ENCODE results near the gene GPR37L1.
"Not testable (repeated sequence)": the region's sequence is repeated elsewhere in the genome, so short reads cannot be mapped to it uniquely, and the experiment has no call there.

Gene GPR37L1

DNA sequence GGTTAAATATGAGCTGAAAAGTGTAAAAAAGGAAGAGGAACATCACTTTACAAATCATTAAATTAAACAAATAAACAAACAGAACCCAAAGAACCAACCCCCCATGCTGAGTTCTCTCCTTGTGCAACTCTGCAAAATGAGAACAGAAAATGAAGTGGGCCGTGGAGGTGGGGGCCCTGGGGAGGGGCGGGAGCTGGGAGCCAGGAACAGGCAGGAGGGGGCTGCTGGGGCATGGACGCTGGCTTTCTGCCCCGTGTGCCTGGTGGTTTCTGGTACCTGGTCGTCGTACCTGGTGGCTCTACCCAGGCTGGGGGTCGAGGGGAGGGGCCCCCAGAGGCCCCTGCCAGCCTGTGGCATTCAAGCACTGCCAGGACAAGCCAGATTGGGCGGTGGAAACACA lies 10.8 kb downstream of the GPR37L1 start:
- DNase-seq (ENCODE audit: low spot score) = no peak

DNA sequence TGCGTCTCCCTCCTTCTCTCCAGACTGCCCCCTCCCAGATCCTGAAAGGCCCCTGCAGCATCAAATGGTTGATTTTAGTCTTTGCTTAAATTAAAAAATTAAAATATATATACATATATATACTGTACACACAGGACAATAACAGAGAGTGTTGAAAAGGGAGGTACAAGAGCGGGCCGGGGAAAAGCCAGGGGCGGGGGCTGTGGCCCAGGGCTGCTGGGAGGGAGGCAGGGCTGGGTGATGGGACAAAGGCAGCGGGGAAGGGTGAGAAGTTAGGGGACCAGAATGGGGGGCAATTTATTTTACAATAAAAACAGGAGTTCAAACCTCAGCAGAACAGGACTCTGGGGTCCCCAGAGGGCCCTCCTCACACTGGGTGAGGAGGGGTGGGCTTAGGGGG lies 11.3 kb downstream of the GPR37L1 start:
- no peak for DNase-seq (ENCODE audit: low spot score)

DNA sequence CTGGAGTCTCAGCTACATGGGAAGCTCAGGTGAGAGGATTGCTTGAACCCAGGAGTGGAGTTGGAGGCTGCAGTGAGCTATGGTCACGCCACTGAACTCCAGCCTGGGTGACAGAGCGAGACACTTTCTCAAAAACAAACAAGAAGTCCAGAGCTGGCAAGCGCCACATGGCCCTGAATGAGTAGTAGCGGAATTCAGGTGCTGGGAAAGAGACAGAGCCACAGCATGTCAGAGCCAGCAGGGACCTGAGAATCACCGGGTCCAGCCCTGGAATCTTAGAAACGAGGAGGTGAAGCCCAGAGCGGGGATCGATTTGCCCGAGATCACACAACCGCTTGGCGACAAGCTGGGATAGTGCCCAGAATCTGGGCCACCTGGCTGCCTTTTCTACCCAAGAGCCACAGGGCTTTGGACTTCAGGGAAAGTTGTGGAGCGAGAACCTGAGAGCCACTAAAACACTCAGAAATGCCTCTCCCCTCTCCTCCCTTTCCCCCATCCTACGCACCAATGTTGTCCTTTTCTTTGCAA lies 12.0 kb downstream of the GPR37L1 start:
- no peak for DNase-seq (ENCODE audit: low spot score)

GRCh38 chr1:202135221-202135721 lies 12.6 kb downstream of the GPR37L1 start:
- DNase-seq (ENCODE audit: low spot score) = peak; percentile 68

- DNase-seq (ENCODE audit: low spot score) = no peak
These were observed 18.1 kb downstream of the GPR37L1 start for GRCh38 chr1:202140833-202141232.

GRCh38 chr1:202141468-202141867 lies 18.8 kb downstream of the GPR37L1 start:
- DNase-seq (ENCODE audit: low spot score) = not testable (repeated sequence)

DNA sequence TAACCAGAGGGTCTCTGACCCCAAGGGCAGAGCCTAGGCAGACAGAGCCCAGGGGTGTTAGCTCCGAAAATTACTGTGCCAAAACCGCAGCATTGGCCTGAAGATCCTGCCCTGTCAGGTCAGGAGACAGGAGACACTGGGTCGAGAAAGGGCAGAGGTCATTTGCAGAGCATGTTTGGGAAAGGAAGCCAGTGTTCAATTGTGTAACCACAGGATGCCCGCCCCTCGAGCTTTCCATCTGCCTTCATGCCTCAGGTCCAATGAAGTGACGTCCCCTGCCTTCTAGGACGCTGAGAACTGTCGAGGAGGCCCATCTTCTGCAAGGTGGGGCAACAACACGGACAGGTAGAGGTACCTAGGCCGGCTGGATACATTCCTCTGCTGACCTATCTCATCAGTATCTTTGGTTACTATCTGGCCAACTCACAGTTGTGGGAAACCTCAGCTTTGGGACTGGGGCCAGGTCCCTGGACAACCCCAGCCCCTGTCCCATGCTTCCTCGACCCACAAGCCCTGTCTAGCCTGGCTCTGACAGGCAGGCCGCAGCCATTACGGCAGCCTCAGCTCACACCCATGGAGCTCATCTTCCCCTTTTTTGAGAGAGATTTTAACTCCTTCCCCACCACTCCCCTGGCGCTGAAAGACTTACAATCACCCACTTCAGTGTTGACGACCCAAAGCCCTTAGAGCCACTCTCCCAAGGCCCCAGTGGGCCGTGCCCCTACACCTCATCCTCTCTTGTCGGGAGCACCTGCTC lies 20.5 kb downstream of the GPR37L1 start:
- no peak for DNase-seq (ENCODE audit: low spot score)

- DNase-seq (ENCODE audit: low spot score) = no peak
These were observed 21.2 kb downstream of the GPR37L1 start for GRCh38 chr1:202143768-202144401.

DNA sequence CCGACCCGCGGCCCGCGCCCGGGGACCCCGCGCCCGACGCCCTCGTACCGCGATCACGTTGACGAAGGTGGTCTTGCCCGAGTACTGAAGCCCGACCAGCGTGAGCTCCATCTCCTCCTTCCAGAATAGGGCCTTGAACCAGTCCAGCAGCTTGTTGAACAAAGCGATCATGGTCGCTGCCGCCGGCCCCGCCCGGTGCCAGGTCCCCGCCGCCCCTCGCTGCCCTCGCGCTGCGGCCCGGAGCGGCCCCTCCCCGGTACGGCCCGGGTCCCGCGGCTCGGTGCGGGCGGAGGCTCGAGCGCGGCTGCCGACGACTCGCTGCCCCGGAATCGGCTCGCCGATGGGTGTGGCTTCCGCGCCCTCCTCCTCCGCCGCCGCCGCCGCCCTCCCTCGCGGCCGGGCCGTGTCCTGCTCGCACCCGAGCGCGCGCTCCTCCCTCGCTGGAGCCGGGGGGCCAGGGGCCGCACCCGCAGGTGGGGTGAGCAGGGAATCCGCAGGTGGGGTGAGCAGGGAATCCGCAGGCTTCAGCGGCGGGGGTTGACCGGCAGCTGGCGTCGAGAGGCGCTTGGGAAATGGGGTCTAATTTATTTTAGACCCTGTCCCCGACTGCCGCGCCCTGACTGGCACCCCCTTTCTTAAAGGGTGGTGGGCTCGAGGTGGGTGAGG lies 21.8 kb downstream of the GPR37L1 start, which contains the start of gene ARL8A:
Gene ARL8A, minus strand, starts transcription at position 336 of the 666 bp plus-strand sequence. Its CDS starts 165 bp downstream, at position 171.
- peak; percentile 63 for DNase-seq (ENCODE audit: low spot score)

DNA sequence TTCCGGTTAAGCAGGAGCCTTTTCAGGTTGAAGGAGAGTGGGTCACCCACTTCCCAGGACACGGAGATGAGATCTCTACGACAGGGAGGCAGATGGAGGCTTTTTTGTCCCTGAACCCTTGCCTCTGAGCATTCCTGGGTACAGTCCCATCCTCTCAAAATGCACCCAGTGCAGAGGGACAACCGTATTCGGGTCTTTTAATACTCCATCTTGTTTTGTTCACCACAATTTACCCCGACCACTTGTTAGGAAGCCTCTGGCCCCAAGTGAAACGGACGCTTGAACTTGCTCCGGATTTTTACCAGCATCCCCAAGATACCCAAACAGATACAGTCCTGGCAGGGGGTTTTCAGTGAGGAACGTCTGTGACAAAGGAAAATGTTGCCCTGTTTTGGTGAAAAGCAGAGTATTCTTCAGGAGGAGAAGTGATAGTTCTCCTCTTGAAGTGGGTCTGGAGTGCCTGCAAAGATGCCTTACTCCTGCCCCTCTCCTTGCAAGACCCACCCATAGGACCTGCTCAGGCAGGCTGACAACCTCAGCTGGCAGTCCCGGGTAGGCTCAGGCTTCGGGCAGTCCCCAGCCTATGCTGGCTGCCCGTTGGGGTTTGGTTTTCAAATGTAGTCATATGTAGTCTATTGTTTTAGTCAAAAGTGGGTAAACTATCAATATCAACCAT lies 22.5 kb downstream of the GPR37L1 start:
- DNase-seq (ENCODE audit: low spot score) = no peak

GRCh38 chr1:202145744-202146140 lies 23.0 kb downstream of the GPR37L1 start:
- not testable (repeated sequence) for DNase-seq (ENCODE audit: low spot score)

GRCh38 chr1:202146279-202146678 lies 23.6 kb downstream of the GPR37L1 start:
- no peak for DNase-seq (ENCODE audit: low spot score)

DNA sequence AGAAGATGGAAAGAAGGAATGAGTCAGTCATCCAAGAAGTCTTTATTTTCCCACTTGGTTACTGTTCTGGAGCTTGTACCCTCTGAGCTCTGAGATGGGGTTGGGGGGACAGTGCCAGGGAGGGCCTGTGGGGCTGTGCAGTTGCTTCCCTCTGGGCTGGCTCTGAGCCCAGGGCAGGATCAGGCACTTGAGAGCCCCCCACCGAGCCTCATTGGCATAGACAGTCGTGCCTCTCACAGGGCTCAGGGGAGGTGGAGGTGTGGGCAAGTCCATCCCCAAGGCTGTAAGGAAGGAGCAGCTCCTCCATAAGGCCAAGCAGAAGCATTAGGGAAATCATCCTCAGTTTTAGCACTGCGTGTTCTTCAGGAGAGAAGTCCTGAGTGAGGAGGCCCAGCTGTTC lies 24.3 kb downstream of the GPR37L1 start:
- no peak for DNase-seq (ENCODE audit: low spot score)

- no peak for DNase-seq (ENCODE audit: low spot score)
These were observed 25.7 kb downstream of the GPR37L1 start for GRCh38 chr1:202148391-202148790.

DNA sequence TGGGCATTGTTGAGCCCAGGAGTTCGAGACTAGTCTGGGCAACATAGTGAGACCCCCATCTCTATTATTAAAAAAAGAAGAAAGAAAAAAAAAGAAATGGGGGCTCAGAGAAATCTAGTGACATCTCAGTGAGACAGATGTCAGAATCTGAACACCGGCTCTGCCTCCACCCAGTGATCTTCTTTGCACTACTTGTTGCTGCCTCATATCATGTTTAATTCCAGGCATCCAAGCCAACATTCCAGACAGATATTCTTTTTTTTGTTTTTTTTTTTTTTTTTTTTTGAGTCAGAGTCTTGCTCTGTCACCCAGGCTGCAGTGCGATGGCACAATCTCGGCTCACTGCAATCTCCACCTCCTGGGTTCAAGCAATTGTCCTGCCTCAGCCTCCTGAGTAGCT lies 26.8 kb downstream of the GPR37L1 start:
- DNase-seq (ENCODE audit: low spot score) = no peak

DNA sequence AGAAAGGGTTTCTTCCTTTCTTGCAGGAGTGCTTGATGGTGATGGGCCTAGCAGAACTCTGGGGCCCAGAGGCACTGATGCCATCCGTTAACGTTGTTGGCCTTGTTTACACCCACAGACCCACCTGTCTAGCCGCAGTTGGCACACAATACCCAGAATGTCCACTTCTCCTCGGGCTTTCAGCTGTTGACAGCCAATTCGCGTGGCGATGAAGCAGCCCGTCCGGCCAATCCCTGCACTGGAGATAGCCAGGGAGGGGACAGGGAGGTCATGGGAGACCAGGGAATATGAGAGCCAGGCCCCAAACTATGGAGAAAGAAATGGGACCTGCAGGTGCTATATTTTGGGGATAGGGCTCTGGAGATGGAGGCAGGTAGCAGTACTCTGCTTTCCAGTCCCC lies 27.5 kb downstream of the GPR37L1 start:
- no peak for DNase-seq (ENCODE audit: low spot score)

GRCh38 chr1:202150602-202151001 lies 27.9 kb downstream of the GPR37L1 start:
- DNase-seq (ENCODE audit: low spot score) = no peak

GRCh38 chr1:202151045-202151444 lies 28.3 kb downstream of the GPR37L1 start:
- no peak for DNase-seq (ENCODE audit: low spot score)

DNA sequence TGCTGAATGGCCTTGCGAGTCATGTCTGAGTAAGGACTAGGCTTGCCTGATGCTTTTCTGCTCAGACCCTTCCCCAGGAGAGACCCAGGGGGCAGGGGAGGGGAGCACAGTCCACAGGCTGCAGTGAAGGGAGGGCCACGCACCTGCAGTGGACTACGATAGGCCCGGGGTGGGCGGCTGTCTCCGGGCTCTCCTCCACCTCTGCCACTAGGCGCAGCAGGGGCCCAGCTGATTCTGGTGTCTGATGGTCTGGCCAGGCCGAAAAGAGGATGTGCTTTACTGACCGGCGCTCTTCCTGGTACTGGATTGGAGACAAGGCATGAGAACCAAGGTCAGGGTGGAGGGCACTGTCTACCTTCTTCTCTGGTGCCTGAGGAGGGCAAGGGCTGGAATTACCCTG lies 29.7 kb downstream of the GPR37L1 start:
- no peak for DNase-seq (ENCODE audit: low spot score)

DNA sequence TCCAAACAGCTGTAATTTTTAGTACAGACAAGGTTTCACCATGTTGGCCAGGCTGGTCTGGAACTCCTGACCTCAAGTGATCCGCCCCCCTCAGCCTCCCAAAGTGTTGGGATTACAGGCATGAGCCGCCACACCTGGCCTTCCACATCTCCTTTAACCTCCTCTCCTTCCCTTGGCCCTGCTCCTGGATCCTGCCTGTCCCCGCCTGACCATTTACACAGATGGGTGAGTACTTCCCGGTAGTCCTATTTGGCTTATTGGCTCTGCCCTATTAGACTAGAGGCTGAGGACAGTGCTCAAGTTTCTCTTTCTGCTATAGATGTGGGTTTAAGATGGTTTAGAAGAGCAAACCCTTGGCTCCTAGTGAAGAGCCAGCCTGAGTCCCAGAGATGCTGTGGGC lies 30.6 kb downstream of the GPR37L1 start:
- DNase-seq (ENCODE audit: low spot score) = no peak

GRCh38 chr1:202154148-202154765 lies 31.5 kb downstream of the GPR37L1 start:
- no peak for DNase-seq (ENCODE audit: low spot score)
